ENCODE results near the gene CFC1. TPM values are rescaled to one million over a fixed set of nuclear protein-coding genes. Genes with fewer than 3 reads are reported as not detected.
"Not testable (repeated sequence)": the region's sequence is repeated elsewhere in the genome, so short reads cannot be mapped to it uniquely, and the experiment has no call there.

Gene CFC1
- 2.8 TPM for polyA plus RNA-seq (2013, experiment 1 of 2)
- polyA plus RNA-seq (2013, experiment 2 of 2), result 2.5 TPM

DNA sequence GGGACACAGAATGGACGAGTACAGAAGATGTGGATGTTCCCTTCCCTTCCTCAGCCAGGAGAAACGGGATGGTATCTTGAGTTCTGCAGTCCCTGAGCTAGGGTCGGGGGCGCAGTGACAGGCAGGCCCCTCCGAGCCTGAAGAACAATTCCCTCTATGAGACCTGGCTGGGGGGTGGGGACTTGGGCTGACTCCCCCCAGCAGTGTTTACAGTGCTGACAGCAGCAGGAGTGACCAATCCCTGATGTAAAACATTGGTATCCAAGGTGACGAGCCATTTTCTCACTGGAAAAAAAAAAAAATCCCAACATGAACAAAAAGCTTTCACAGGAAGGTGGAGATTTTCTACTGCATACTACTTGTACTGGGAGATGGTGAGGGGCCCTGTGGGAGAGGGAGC is at the start of gene CFC1:
TSS of gene CFC1 (minus strand) at position 183 of the 400 bp plus-strand sequence. CDS start 288 bp downstream, outside the sequence.
- not testable (repeated sequence) for H3K36me3 ChIP-seq (ENCODE audit: insufficient read depth, low read length); H3K27ac ChIP-seq (ENCODE audit: low read depth, low read length); H3K4me1 ChIP-seq (ENCODE audit: insufficient read depth, low read length); H3K9ac ChIP-seq (ENCODE audit: low read depth, low read length); H3K27me3 ChIP-seq (ENCODE audit: insufficient read depth, low read length); H3K4me3 ChIP-seq (ENCODE audit: low read length); H3K9me3 ChIP-seq (ENCODE audit: insufficient read depth, low read depth, low read length)
- no CpG with 5 or more reads among the region's 6 CpGs for WGBS

DNA sequence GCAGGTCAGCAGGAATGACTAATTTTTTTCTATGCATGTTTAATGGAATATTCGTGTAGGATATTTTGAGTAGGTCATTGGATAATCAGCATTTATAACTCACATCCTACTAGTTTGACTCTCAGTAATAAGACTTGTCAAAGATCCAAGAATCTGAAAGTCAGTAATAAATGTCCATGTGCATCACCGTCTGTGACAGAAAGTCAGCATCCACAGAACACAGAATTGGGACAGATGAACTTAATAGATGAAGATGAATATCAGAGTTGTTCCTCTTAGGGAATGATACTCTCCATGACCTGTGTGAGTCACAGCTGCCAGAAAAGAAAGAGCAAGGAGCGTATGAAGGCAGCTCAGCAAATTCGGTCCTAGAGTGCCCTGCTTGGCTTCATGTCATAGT is 42.3 kb upstream of the CFC1 start:
- 95% methylated on average over 2 of the region's 4 CpGs for WGBS
- not testable (repeated sequence) for H3K27me3 ChIP-seq (ENCODE audit: insufficient read depth, low read length); H3K9me3 ChIP-seq (ENCODE audit: insufficient read depth, low read depth, low read length); H3K4me1 ChIP-seq (ENCODE audit: insufficient read depth, low read length); H3K9ac ChIP-seq (ENCODE audit: low read depth, low read length); H3K27ac ChIP-seq (ENCODE audit: low read depth, low read length); H3K4me3 ChIP-seq (ENCODE audit: low read length); H3K36me3 ChIP-seq (ENCODE audit: insufficient read depth, low read length)

DNA sequence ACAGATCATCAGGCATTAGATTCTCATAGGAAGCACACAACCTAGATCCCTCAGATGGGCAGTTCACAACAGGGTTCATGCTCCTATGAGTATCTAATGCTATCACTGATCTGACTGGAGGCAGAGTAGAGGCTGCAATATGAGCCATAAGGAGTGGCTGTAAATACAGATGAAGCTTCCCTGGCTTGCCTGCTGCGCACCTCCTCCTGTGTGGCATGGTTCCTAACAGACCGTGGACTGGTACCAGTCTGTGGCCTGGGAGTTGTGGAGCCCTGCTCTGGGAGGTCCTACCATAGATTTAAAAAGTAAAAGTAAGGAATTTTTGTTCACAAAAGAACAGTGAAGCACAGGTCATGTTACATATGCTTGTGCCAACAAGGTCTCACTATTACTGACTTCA is 39.6 kb upstream of the CFC1 start:
- not testable (repeated sequence) for H3K9ac ChIP-seq (ENCODE audit: low read depth, low read length); H3K9me3 ChIP-seq (ENCODE audit: insufficient read depth, low read depth, low read length); H3K4me1 ChIP-seq (ENCODE audit: insufficient read depth, low read length); H3K4me3 ChIP-seq (ENCODE audit: low read length); H3K27me3 ChIP-seq (ENCODE audit: insufficient read depth, low read length); H3K36me3 ChIP-seq (ENCODE audit: insufficient read depth, low read length); H3K27ac ChIP-seq (ENCODE audit: low read depth, low read length)
- no CpG with 5 or more reads among the region's 2 CpGs for WGBS

DNA sequence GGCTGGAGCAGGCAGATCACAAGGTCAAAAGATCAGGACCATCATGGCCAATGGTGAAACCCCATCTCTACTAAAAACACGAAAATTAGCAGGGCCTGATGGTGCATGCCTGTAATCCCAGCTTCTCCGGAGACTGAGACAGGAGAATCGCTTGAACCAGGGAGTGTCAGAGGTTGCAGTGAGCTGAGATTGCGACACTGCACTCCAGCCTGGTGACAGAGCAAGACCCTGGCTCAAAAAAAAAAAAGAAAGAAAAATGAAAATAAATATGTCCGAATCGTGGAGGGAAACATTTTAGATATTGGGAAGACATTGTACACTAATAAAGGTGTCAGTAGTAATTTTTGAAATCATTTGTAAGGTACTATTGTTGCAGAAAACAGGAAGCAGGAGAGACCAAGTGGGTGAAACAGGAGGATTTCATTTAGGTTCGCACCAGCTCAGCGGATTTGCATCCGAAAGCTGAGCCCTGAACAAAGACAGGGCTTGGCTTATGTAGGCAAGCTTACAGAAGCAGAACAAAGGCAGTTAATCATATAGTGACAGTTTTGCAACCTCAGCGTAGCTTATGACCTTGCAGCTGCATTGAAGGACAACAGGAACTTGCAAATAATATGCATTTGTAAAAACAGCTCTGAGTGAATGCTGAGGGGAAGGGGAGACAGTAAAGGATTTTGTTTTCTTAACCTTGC is 29.6 kb upstream of the CFC1 start:
- H3K9ac ChIP-seq (ENCODE audit: low read depth, low read length); H3K4me1 ChIP-seq (ENCODE audit: insufficient read depth, low read length); H3K36me3 ChIP-seq (ENCODE audit: insufficient read depth, low read length); H3K9me3 ChIP-seq (ENCODE audit: insufficient read depth, low read depth, low read length); H3K4me3 ChIP-seq (ENCODE audit: low read length); H3K27ac ChIP-seq (ENCODE audit: low read depth, low read length); H3K27me3 ChIP-seq (ENCODE audit: insufficient read depth, low read length): not testable (repeated sequence)
- 92% methylated on average over 6 of the region's 10 CpGs for whole genome bisulfite sequencing

DNA sequence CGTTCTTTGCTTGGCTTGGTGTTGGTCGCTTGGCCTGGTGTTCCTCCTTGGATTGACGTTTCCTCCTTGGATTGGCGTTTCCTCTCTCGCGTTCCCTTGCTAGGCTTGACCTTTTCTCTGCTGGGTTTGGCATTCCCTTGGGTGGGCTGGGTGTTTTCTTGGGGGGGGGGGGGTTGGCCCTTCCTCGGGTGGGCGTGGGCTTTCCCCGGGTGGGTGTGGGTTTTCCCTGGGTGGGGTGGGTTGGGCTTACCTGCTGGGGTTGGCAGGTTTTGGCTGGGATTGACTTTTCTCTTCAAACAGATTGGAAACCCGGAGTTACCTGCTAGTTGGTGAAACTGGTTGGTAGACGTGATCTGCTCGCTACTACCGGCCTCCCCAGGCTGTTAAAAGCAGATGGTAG is 11.8 kb upstream of the CFC1 start, which contains the start of gene POTEJ:
TSS of gene POTEJ (plus strand) at position 301 of the 400 bp plus-strand sequence. CDS start at position 394, 93 bp downstream.
- H3K27me3 ChIP-seq (ENCODE audit: insufficient read depth, low read length); H3K9me3 ChIP-seq (ENCODE audit: insufficient read depth, low read depth, low read length); H3K27ac ChIP-seq (ENCODE audit: low read depth, low read length); H3K9ac ChIP-seq (ENCODE audit: low read depth, low read length); H3K4me3 ChIP-seq (ENCODE audit: low read length); H3K4me1 ChIP-seq (ENCODE audit: insufficient read depth, low read length); H3K36me3 ChIP-seq (ENCODE audit: insufficient read depth, low read length): not testable (repeated sequence)
- no CpG with 5 or more reads among the region's 13 CpGs for WGBS

DNA sequence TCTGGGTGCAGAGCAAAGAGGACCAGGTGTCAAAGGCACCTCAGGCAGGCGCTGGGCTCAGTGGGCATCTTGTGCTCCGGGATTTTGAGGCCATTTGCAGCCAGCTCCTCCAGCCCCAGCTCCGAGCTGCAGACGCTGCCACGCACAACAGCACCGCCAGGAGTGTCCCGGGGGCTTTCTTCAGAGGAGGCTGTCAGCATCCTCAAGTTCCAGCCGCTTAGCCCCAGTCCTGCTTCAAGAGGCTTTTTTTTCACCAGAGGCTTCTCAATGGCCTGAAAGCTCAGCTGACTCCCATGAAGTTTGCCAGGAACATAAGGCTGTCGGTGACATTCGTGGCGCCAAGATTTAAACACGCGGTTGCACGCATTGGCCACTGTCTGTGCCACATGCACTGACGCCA is 11.1 kb upstream of the CFC1 start:
- H3K27me3 ChIP-seq (ENCODE audit: insufficient read depth, low read length); H3K9me3 ChIP-seq (ENCODE audit: insufficient read depth, low read depth, low read length); H3K36me3 ChIP-seq (ENCODE audit: insufficient read depth, low read length); H3K27ac ChIP-seq (ENCODE audit: low read depth, low read length); H3K4me1 ChIP-seq (ENCODE audit: insufficient read depth, low read length); H3K4me3 ChIP-seq (ENCODE audit: low read length); H3K9ac ChIP-seq (ENCODE audit: low read depth, low read length): not testable (repeated sequence)
- WGBS, result 95% methylated on average over 13 of the region's 15 CpGs

DNA sequence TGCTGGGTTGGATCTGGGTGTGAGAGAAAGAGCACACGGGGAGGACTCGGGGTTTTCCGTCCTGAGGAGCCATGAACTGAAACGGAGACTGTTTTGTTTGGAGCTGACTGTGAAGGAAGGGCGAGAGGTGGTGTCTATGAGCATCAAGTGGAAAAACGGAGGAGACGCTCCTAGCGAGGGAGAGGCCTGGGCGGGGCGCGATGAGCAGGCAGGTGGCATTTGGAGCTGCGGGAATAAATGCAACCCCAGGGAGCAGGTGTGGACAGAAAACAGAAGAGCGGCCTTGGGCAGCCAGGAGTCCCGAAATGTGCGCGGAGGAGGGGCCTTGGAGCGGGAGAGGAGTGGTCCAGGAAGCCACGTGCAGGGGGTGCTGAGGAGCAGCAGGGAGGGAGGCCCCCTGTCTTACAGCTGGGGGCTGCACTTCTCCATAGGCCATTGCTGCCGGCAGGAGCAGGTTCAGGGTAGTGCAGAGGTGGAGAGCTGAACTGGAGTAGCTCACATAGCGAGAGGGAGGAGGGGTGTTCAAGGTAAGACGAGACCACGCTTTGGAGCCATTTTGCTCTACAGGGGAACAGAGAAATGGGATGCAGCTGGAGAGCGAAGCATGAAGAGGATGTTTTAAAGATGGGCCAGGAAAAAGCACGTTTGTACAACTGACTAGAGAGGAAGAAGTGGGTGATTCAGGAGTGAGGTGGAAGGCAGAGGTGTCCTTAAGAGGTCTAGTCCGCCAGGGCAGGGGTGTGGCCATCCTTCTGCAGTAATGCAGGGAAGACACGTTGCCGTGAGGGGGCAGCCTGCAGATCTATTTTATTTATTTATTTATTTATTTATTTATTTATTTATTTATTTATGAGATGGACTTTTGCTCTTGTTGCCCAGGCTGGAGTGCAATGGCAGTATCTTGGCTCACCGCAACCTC is 9.9 kb upstream of the CFC1 start:
- not testable (repeated sequence) for H3K9me3 ChIP-seq (ENCODE audit: insufficient read depth, low read depth, low read length); H3K4me1 ChIP-seq (ENCODE audit: insufficient read depth, low read length); H3K36me3 ChIP-seq (ENCODE audit: insufficient read depth, low read length); H3K4me3 ChIP-seq (ENCODE audit: low read length); H3K9ac ChIP-seq (ENCODE audit: low read depth, low read length); H3K27me3 ChIP-seq (ENCODE audit: insufficient read depth, low read length); H3K27ac ChIP-seq (ENCODE audit: low read depth, low read length)
- WGBS, result 82% methylated on average over 2 of the region's 28 CpGs

DNA sequence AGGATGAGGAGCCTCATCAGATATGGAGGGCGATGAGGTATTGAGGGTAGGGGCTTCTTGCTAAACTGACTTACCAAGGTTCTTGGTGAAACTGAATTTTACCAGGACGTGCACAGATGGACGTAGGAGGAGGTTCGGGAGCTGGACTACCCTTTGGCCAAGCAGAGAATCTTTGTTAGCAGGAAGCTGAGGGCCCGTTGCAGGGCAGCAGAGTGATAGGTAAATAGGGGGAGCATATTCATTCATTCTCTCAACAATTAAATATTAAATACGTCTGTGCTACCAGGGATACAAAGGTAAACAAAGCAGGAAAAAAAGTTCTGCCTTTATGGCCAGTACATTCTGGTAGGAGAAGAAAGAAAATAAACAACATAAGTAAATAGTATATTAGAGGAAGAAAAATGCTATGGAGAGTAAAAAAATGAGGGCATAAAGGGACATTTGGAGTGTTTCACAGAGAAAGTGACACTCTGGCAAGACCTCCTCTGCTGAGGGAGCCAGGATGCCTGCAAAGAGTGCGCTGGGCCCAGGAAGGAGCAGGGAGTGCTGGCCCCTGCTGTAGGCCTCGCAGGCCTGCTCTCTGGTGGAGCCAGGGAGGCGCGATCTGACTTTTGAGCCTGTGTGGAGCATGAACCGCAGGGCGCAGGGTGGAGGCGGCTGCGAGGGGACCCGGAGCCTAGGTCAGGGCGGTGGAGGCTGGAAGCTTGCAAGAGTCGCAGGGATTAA is 9.1 kb upstream of the CFC1 start:
- not testable (repeated sequence) for H3K9me3 ChIP-seq (ENCODE audit: insufficient read depth, low read depth, low read length); H3K27me3 ChIP-seq (ENCODE audit: insufficient read depth, low read length); H3K27ac ChIP-seq (ENCODE audit: low read depth, low read length); H3K9ac ChIP-seq (ENCODE audit: low read depth, low read length); H3K4me3 ChIP-seq (ENCODE audit: low read length); H3K4me1 ChIP-seq (ENCODE audit: insufficient read depth, low read length); H3K36me3 ChIP-seq (ENCODE audit: insufficient read depth, low read length)
- 100% methylated on average over 3 of the region's 17 CpGs for WGBS

DNA sequence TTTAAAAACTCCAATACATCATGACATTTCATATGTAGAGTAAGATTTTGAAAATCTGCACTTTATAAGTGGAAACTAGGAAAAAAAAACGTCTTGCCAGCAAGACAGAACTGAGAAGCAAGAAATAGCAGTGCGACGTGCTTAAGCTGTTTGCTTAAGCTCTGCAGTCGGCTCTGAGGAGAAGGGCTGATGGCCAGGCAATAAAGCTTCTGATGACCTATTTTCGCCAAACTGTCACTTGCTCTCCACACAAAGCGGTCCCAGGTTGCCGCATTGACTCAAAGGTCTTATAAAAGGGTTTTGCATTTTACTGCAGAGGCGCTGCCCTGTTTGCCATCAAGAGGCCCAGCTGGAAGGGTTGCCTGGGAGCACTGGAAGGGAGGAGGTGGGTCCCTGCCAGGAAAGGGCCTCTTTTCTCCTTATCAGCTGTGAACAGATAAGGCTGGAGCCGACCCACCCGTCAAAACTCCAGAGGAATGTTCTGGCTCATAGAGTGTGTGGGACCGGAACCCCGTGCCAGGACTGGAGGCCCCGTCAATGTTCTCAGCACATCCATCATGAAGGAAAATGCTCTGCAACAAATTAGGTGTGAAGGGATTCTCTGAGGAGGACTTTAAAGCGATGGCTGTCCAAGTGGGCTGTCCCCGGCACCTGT is 2.4 kb upstream of the CFC1 start:
- not testable (repeated sequence) for H3K27ac ChIP-seq (ENCODE audit: low read depth, low read length); H3K4me3 ChIP-seq (ENCODE audit: low read length); H3K36me3 ChIP-seq (ENCODE audit: insufficient read depth, low read length); H3K27me3 ChIP-seq (ENCODE audit: insufficient read depth, low read length); H3K4me1 ChIP-seq (ENCODE audit: insufficient read depth, low read length); H3K9ac ChIP-seq (ENCODE audit: low read depth, low read length); H3K9me3 ChIP-seq (ENCODE audit: insufficient read depth, low read depth, low read length)
- no CpG with 5 or more reads among the region's 15 CpGs for WGBS

DNA sequence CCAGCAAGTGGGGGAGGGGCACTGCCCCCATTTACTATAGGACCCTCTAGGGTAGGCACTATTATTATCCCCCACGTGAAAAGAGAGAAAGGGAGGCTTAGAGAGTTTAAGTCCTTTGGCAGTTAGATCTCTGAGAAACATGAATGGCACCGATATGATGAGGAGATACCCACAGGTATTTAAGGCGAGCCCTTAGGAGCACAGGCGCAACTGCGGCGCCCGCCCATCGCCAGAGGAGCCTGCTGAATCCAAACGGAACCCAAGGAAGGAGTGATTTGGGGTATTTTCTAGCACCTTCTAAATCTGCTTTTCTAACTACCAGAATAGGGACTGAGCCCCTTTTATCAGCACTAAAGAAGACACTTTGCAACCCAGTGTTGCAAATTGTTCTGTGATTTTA is 551 bp upstream of the CFC1 start:
- H3K27ac ChIP-seq (ENCODE audit: low read depth, low read length); H3K4me1 ChIP-seq (ENCODE audit: insufficient read depth, low read length); H3K9me3 ChIP-seq (ENCODE audit: insufficient read depth, low read depth, low read length); H3K4me3 ChIP-seq (ENCODE audit: low read length); H3K27me3 ChIP-seq (ENCODE audit: insufficient read depth, low read length); H3K36me3 ChIP-seq (ENCODE audit: insufficient read depth, low read length); H3K9ac ChIP-seq (ENCODE audit: low read depth, low read length): not testable (repeated sequence)
- 96% methylated on average over 7 of the region's 9 CpGs for WGBS

DNA sequence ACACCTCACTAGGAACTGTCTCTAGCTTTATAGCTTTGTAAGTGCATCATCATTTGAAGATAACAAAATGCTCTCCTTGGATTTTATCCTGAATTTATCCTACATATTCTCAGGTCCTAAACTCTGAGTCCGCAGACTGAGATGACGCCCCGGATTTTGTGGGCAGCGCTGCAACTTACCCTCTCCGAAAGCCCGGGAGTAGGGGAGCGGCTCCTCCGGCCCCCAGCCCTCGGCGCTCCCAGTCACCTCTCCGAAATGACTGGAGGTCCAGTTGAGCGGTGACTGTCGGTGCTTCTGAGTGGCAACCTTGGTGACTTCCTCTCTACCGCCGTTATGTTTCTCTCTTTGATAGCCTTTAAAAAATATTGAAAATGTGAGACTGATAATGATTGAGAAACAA is 912 bp downstream of the CFC1 start:
- H3K27ac ChIP-seq (ENCODE audit: low read depth, low read length), result not testable (repeated sequence)
- WGBS, result 65% methylated on average over 9 of the region's 15 CpGs

More for the DNA sequence above, 912 bp downstream of the CFC1 start:
- H3K27me3 ChIP-seq (ENCODE audit: insufficient read depth, low read length); H3K36me3 ChIP-seq (ENCODE audit: insufficient read depth, low read length); H3K9me3 ChIP-seq (ENCODE audit: insufficient read depth, low read depth, low read length); H3K4me1 ChIP-seq (ENCODE audit: insufficient read depth, low read length); H3K4me3 ChIP-seq (ENCODE audit: low read length); H3K9ac ChIP-seq (ENCODE audit: low read depth, low read length): not testable (repeated sequence)
